ENCODE results near the gene GFOD1.

DNA sequence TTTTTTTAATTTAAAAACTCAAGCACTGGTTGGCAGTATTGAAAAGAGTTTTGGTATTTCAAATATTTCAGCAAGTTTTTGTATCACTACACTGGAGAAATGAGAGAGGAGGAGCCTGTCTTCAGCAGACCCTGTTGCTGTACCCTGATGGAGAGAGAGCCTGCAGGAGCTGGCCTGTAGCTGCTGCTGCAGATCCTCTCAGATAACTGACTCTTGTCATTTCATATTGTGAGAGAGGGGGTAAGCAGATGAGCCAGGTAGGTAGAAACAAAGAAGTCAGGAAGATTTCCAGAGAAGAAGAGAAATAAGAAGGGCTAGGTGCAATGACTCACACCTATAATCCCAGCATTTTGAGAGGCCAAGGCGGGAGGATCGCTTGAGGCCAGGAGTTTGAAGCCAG lies 94.9 kb downstream of the GFOD1 start:
- TF ChIP-seq CTCF (conservative IDR thresholded peaks at IDR 0.05; ENCODE audit: low read length) (no peak), EZH2phosphoT487 (IDR thresholded peaks at IDR 0.05; ENCODE audit: borderline replicate concordance) (no peak)
